Gastrocnemius medialis (tissue), 4 donors: ENCODE data around the gene SNX30. TPM values are rescaled to one million over a fixed set of nuclear protein-coding genes. Genes with fewer than 3 reads are reported as not detected.

Source experiments
- ATAC-seq, 2 donors: fragments of 150-250 bp; one replicate each; pipeline ENCODE4 v1.9.1; 2016
- DNase-seq, 2 donors: peaks; one replicate each; pipeline ENCODE4 v3.0.0-alpha.2; 2019
- H3K27ac ChIP-seq, 4 donors: fragments of 200-600 bp; sonication (generic); 1 replicate in 1 of 4; 2 replicates in 3 of 4; pipeline ENCODE4 v1.5.1; 2016 to 2018; ENCODE audit warnings: mild to moderate bottlenecking in 2 of 4, moderate library complexity in 1 of 4
- H3K27me3 ChIP-seq, 3 donors: fragments of 200-600 bp; sonication (generic) in 2 of 3; 1 replicate in 1 of 3; 2 replicates in 2 of 3; pipeline versions ENCODE4 v1.5.1 to v1.6.0; 2016 to 2019; ENCODE audit warnings: mild to moderate bottlenecking in 1 of 3, moderate library complexity in 1 of 3
- H3K36me3 ChIP-seq, 2 donors: fragments of 200-600 bp; sonication (generic) in 1 of 2; one replicate each; pipeline ENCODE4 v1.5.1; 2017 to 2018
- H3K4me1 ChIP-seq, 2 donors: fragments of 200-600 bp; sonication (generic) in 1 of 2; one replicate each; pipeline ENCODE4 v1.5.1; 2016 to 2017; ENCODE audit warnings: mild to moderate bottlenecking in 2 of 2
- H3K4me3 ChIP-seq, 4 donors: fragments of 200-600 bp; sonication (generic) in 3 of 4; 1 replicate in 1 of 4; 2 replicates in 3 of 4; pipeline ENCODE4 v1.5.1; 2016 to 2019; ENCODE audit warnings: mild to moderate bottlenecking in 2 of 4
- H3K9me3 ChIP-seq, 3 donors: fragments of 200-600 bp; sonication (generic) in 2 of 3; 1 replicate in 1 of 3; 2 replicates in 2 of 3; pipeline ENCODE4 v1.5.1; 2016 to 2019
- CTCF ChIP-seq, 5 experiments: fragments of 450-650 bp in 3 of 5; fragments of 200-600 bp in 2 of 5; sonication (generic) in 2 of 5; IDR thresholded peaks in 4 of 5; conservative IDR thresholded peaks in 1 of 5; 1 replicate in 4 of 5; 2 replicates in 1 of 5; pipeline ENCODE4 v1.5.1; 2016 to 2019; ENCODE audit warnings: antibody characterized with exemption in 5 of 5, mild to moderate bottlenecking in 3 of 5, moderate library complexity in 3 of 5
- POLR2A ChIP-seq, 2 donors: fragments of 450-650 bp; IDR thresholded peaks; one replicate each; pipeline ENCODE4 v1.6.1; 2017; ENCODE audit warnings: antibody characterized with exemption in 2 of 2, mild to moderate bottlenecking in 2 of 2, moderate library complexity in 2 of 2
- in situ Hi-C, 4 donors: fragments of 200-750 bp; cut with MboI; loops; one replicate each; pipeline versions ENCODE4 v1.15.0 to v1.8.0; 2017; ENCODE audit warnings: low sequenced_read_pairs in 4 of 4
- intact Hi-C: fragments of 100-400 bp; cut with DNase I; formaldehyde crosslinking; loops from one replicate; pipeline ENCODE4 v1.15.1; 2023; ENCODE audit warnings: low total_unique reads
- total RNA-seq, 4 donors: library from RNA; depleted of rRNA; stranded (reverse); fragments of >200 nt; gene quantifications; one replicate each; pipeline versions ENCODE4 v1.1.0 to v1.2.3, GENCODE V29; 2016

SNX30 gene
- total RNA-seq, 4 donors from 2014 or later = 2.3 to 6.1 (median 3.9) TPM

- H3K27ac ChIP-seq = no peak overlapping the region
- H3K36me3 ChIP-seq = no peaks in the 10 kb centered on the region
- DNase-seq (no peak), ATAC-seq (no peak)
- in situ Hi-C loops = loop anchor here in 2 of 4 donors (25.0 kb wide), 1 partner anchor 724 kb away; no protein-coding TSS in a partner anchor
- no peaks in the 10 kb centered on the region for H3K9me3 ChIP-seq
- H3K4me3 ChIP-seq = no peak overlapping the region
- H3K4me1 ChIP-seq = no peaks in the 10 kb centered on the region
- TF ChIP-seq POLR2A (IDR thresholded peaks at IDR 0.05) (no peak), CTCF (IDR thresholded peaks at IDR 0.05 in 4 of 5, conservative IDR thresholded peaks at IDR 0.05 in 1 of 5) (no peak)
- H3K27me3 ChIP-seq = no peaks in the 10 kb centered on the region
- intact Hi-C loops = loop anchor here (10.0 kb wide), 1 partner anchor 436 kb away; no protein-coding TSS in a partner anchor
Observed at GRCh38 chr9:112810696-112811490, 60.3 kb downstream of the SNX30 start.

- TF ChIP-seq POLR2A (IDR thresholded peaks at IDR 0.05) = no peak
- no peak for TF ChIP-seq CTCF (IDR thresholded peaks at IDR 0.05 in 4 of 5, conservative IDR thresholded peaks at IDR 0.05 in 1 of 5)
- intact Hi-C loops = loop anchor here (10.0 kb wide), 1 partner anchor 437 kb away; no protein-coding TSS in a partner anchor
- no peak for ATAC-seq
Observed at GRCh38 chr9:112811518-112811917, 61.0 kb downstream of the SNX30 start.

GRCh38 chr9:112815868-112816267, 65.3 kb downstream of the SNX30 start:
- in situ Hi-C loops (loop anchor here in 2 of 4 donors (25.0 kb wide), 1 partner anchor 729 kb away; no protein-coding TSS in a partner anchor), intact Hi-C loops (loop anchor here (10.0 kb wide), 1 partner anchor 441 kb away; no protein-coding TSS in a partner anchor)

More at GRCh38 chr9:112811518-112811917, 61.0 kb downstream of the SNX30 start:
- Histone ChIP-seq H3K9me3 (no peaks in the 10 kb centered on the region), H3K4me3 (no peak overlapping the region), H3K27ac (no peak overlapping the region), H3K4me1 (no peaks in the 10 kb centered on the region), H3K36me3 (no peaks in the 10 kb centered on the region), H3K27me3 (no peaks in the 10 kb centered on the region)
- DNase-seq = no peak
- in situ Hi-C loops = loop anchor here in 2 of 4 donors (25.0 kb wide), 1 partner anchor 724 kb away; no protein-coding TSS in a partner anchor

GRCh38 chr9:112817860-112818203, 67.3 kb downstream of the SNX30 start:
- intact Hi-C loops = loop anchor here (10.0 kb wide), 1 partner anchor 443 kb away; no protein-coding TSS in a partner anchor
- no peak for DNase-seq

More at GRCh38 chr9:112815868-112816267, 65.3 kb downstream of the SNX30 start:
- no peaks in the 10 kb centered on the region for H3K36me3 ChIP-seq
- DNase-seq (no peak), ATAC-seq (no peak)
- no peaks in the 10 kb centered on the region for H3K9me3 ChIP-seq
- no peak overlapping the region for H3K27ac ChIP-seq
- H3K4me3 ChIP-seq = no peak overlapping the region
- TF ChIP-seq POLR2A (IDR thresholded peaks at IDR 0.05) (no peak), CTCF (IDR thresholded peaks at IDR 0.05 in 4 of 5, conservative IDR thresholded peaks at IDR 0.05 in 1 of 5) (no peak)
- peaks cover 3 to 5% of the 10 kb centered on the region in 2 donors for H3K4me1 ChIP-seq
- H3K27me3 ChIP-seq = no peaks in the 10 kb centered on the region

More at GRCh38 chr9:112817860-112818203, 67.3 kb downstream of the SNX30 start:
- Histone ChIP-seq H3K4me3 (no peak overlapping the region), H3K4me1 (peaks cover 3 to 5% of the 10 kb centered on the region in 2 donors), H3K9me3 (no peaks in the 10 kb centered on the region), H3K27ac (no peak overlapping the region), H3K27me3 (no peaks in the 10 kb centered on the region), H3K36me3 (no peaks in the 10 kb centered on the region)
- TF ChIP-seq POLR2A (IDR thresholded peaks at IDR 0.05) (no peak), CTCF (IDR thresholded peaks at IDR 0.05 in 4 of 5, conservative IDR thresholded peaks at IDR 0.05 in 1 of 5) (no peak)
- ATAC-seq = no peak
- in situ Hi-C loops = loop anchor here in 2 of 4 donors (25.0 kb wide), 1 partner anchor 731 kb away; no protein-coding TSS in a partner anchor
